T-helper 9 cell (primary cell): Measurements from ENCODE around the gene BRSK2.
A peak's percentile ranks its signal among the peaks of the same experiment; 100 is the strongest.

Experiments used
- DNase-seq: peaks from one replicate; pipeline ENCODE4 v3.0.0-alpha.2; 2020

The BRSK2 gene

GRCh38 chr11:1377231-1377780 is 12.4 kb upstream of the BRSK2 start:
- DNase-seq: no peak

DNA sequence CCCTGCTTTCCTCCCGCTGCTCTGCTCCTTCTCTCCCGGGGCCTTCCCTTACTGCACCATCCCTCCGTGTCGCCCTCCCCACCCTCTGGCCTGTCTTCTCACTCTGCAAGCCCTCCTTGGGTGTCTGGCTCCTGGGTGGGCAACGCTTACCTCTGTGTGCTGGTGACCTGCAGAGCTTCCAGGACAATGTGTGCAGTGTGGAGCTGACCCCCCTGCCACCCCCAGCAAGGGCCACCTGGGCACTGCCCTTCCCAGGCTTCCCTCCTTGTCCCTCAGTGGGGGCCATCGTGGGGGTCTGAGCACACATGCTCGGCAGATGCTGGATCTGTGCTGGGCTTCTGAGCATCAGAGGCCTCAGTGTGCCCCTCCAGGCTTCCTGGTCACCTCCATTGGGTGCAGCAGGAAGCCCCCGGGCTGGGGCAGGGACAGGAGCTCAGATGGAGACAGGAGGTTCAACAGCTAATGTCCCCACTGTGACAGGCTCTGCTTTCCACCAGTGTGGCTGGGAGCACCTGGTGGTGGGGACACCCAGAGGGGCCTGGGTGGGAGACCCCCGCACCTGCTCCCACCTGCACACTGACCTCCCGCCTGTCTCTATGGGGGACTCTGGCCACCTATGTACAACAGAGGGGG is 7.8 kb upstream of the BRSK2 start:
- no peak for DNase-seq

- DNase-seq: no peak
These were observed 7.3 kb upstream of the BRSK2 start for GRCh38 chr11:1382429-1382828.

GRCh38 chr11:1382831-1383607 is 6.7 kb upstream of the BRSK2 start:
- peak; percentile 77 for DNase-seq

DNA sequence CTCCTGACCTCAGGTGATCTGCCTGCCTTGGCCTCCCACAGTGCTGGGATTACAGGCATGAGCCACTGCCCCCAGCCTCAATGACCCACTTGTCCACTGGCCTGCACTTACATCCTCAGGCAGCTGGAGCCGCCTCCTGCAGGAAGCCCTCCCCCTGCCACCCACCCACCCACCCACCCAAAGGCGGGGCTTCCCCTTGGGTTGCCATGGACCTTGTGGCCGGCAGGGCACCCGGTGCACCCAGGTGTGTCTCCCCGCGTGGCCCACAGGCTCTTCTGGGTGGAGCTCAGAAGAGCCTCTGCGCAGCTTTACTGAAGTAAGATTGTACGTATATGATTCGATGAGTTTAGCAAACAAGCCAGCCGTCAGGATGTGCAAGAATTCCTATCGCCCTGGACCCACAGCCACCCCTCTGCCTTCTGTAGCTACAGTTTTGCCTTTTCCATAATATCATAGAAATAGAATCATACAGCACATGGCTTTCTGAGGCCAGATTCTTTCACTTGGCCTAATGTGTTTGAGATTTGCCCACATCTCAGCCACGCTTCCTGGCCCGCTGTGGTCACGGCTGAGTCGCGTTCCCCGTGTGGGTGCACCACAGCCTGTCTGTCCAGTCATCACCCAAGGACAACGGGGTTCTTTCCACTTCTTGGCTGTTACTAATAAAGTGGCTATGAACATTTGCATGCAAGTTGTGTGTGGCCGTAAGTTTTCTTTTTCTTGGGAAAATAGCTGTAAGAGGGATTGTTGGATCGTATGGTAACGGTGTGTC is 5.3 kb upstream of the BRSK2 start:
- no peak for DNase-seq

GRCh38 chr11:1387521-1387920 is 2.2 kb upstream of the BRSK2 start:
- DNase-seq: no peak

GRCh38 chr11:1387961-1388762 is 1.6 kb upstream of the BRSK2 start:
- DNase-seq: no peak

DNA sequence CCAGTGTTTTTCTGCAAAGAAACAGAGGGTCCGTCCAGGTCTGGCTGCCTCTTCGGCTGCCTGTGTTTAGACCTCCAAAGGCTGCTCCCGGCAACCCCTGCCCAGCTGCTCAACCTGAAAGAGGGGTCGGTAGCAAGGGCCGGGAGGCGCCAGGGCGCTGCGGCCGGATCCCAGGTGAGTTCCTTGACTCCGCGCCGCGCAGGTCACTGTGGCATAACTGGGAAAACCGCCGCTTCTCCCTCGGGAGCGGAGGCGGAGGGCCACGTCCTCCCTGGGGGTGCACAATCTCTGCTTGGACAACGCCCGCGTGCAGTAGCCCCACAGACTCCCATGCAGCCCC is 1.0 kb upstream of the BRSK2 start:
- no peak for DNase-seq

- DNase-seq: peak; percentile 97
These were observed 417 bp upstream of the BRSK2 start for GRCh38 chr11:1389103-1389931.

DNA sequence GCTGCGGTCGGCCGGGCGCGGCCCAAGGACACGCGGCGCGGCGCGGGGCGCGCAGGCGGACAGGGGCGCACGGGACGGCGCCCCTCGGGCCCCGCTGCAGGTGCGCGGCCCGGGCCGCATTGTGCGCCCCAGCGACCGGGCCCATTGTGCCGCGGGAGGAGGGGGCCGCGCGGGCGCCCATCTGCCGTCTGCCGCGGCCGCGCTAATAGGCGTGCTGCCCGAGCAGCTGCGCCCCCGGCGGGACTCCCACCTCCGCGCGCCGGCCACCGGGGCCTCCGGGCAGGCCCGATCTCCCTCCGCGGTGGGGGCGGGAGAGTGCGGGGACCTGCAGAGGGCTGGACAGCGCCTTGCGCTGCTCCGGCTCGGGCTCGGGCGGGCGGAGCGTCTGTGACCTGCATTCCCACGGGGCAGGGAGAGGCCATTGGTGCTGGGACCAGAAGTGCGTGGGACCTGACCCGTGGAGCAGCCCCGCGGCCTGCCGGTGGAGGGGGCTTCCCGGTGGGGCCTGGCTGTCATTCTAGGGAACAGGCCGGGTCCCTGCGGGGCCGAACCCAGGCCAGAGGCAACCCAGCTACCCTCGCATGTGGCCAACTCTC is 933 bp downstream of the BRSK2 start:
- DNase-seq: no peak

- DNase-seq: no peak
These were observed 1.7 kb downstream of the BRSK2 start for GRCh38 chr11:1391165-1392075.

DNA sequence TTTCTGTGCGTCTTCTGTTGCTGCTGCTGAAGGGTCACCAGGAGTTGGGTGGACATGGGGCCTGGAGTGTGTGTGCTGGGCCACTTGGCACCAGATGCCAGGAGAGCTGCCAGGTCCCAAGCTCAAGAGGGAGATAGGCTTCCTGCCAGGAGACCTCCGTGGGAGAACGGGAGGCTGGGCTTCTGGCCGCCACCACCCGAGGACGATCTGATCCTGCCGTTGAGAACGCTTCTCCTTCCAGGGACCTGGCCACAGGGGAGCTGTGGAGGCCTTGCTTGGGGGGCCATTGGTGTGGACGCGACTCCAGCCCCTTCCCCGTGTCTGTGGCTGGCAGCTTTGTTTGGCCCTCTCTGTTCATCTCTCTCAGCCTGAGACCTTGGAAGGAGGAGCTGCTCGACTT is 2.4 kb downstream of the BRSK2 start:
- DNase-seq: no peak

- DNase-seq: no peak
These were observed 2.8 kb downstream of the BRSK2 start for GRCh38 chr11:1392561-1392960.

DNA sequence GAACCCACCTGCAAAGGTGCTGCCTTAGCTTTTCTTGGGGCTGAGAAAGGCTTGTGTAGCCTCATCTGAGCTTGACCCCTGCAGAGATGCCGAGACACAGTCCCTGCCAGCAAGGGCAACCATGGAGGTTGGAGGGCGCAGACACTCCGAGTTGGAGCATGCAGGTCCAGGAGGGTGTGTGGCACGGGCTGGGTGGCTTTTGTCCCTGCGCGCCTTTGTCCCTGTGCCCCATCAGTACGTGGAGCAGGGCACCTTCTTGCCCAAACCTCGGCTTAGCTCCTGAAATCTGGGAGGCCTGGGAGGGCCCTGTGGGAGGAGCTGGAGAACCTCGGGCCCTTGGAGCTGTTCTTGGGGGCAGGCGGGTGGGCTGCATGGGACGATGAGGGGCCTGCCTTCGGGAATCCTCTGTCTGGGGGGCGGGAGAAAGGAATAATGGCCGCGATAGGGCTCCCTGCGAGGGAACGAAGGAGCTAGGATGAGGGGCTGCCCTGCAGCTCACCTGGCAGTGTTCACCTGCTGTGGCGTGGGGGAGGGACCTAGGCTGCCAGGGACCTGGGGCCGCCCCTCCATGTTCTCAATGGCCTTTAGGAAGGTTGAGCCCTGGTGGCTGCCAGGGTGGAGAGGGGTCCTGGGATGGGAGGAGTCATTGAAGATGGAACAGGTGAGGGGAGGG is 3.4 kb downstream of the BRSK2 start:
- no peak for DNase-seq

DNA sequence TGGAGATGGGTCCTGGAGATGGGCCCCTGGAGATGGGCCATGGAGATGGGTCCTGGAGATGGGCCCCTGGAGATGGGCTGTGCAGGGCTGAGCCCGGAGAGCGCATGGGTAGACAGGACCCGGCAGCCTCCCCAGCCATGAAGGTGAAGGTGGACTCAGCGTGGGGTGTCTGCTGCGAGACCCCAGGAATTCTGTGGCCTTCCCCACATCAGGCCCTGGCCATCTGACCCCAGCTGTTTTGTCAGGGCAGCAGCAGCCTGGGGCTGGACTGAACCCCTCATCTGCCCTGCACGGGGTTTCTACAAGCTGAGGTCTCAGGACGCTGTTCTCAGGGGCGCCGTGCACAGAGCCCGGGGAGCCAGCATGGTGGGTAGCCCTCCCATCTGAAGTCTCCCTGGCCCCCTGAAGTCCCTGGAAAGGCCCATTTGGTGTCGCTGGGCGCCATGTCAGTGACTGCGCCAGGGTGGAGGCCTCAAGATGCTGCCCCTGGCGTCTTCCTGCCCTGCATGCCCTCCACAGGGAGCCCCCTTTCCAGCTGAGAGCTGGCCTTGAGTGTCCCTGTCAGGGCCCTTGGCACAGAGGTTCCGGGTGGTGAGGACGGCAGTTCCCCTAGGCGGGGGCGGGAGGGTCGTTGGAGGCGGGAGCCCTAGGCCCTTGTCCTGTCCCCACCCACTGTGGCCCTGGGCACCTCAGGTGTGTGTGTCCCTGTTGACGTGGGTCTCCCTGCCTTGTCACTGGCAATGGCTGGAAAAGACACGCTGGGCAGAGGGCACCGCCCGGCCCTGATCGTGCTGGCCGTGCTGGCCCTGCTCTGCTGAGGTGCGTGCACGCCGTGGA is 5.4 kb downstream of the BRSK2 start:
- no peak for DNase-seq

- no peak for DNase-seq
These were observed 6.1 kb downstream of the BRSK2 start for GRCh38 chr11:1395773-1396374.

GRCh38 chr11:1396375-1396841 is 6.7 kb downstream of the BRSK2 start:
- DNase-seq: no peak
